ENCODE measurements around the gene MKRN2. TPM values are rescaled to one million over a fixed set of nuclear protein-coding genes. Genes with fewer than 3 reads are reported as not detected.

Gene MKRN2
- total RNA-seq, 1 experiment from 2014 or later = 20.3 TPM

DNA sequence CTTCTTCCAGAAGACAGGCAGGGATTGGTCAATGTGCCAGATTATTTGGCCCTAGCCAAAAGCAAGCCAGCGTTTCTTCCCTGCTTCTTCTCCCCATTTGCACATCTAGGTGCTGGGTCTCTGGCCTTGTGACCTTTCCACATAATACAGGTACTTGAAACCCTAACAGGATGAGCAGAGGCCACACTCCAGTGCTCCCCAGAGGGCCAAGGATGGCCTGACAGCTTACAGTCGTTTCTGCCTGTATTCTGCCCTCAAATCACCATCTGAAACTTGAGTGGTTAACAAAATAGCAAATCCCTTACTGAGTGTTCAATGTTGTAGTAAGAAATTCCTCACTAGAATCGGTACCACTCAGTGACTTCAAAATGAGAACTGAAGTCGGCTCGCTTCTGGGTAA lies 29.1 kb downstream of the MKRN2 start:
- H3K27ac Mint-ChIP-seq (ENCODE audit: unreplicated experiment) = no peak overlapping the region
- CTCF ChIA-PET = no interaction called here
- TF ChIP-seq, protein P1, sequence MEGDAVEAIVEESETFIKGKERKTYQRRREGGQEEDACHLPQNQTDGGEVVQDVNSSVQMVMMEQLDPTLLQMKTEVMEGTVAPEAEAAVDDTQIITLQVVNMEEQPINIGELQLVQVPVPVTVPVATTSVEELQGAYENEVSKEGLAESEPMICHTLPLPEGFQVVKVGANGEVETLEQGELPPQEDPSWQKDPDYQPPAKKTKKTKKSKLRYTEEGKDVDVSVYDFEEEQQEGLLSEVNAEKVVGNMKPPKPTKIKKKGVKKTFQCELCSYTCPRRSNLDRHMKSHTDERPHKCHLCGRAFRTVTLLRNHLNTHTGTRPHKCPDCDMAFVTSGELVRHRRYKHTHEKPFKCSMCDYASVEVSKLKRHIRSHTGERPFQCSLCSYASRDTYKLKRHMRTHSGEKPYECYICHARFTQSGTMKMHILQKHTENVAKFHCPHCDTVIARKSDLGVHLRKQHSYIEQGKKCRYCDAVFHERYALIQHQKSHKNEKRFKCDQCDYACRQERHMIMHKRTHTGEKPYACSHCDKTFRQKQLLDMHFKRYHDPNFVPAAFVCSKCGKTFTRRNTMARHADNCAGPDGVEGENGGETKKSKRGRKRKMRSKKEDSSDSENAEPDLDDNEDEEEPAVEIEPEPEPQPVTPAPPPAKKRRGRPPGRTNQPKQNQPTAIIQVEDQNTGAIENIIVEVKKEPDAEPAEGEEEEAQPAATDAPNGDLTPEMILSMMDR (IDR thresholded peaks at IDR 0.05; ENCODE audit: unreplicated experiment) = no peak
- H3K27me3 Mint-ChIP-seq (ENCODE audit: unreplicated experiment) = no peaks in the 10 kb centered on the region
- DNase-seq = no peak
- no TSS peak for BruUV-seq (replicated peaks)
- H3K9me3 Mint-ChIP-seq (ENCODE audit: low read depth, unreplicated experiment) = no peaks in the 10 kb centered on the region
- intact Hi-C loops (cut with micrococcal nuclease; ENCODE audit: unreplicated experiment) = no loop called here
- peaks cover 55% of the 10 kb centered on the region for H3K36me3 Mint-ChIP-seq (ENCODE audit: insufficient read depth, unreplicated experiment)
- no peak overlapping the region for H3K4me3 Mint-ChIP-seq (ENCODE audit: low read depth, unreplicated experiment)
- H3K4me1 Mint-ChIP-seq (ENCODE audit: low read depth, unreplicated experiment) = peaks cover 7% of the 10 kb centered on the region

DNA sequence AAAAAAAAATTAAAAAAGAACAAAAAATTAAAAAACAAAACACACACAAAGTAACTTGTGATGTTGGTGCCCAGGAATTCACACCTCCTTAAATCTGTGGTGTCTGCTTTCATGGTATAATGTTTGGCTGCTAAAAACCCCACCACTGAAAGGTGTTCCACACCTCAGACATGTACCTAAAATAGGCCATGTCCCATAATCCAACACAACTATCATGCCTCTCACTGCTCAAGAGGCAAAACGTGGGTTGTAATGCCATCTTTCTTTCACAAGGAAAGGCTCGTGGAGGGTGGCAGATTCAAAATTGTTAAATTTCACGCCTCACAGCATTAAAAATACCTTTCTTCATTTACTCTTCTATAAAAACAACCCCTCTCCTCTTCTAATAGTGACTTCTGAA lies 29.5 kb downstream of the MKRN2 start:
- Mint-ChIP-seq H3K4me3 (ENCODE audit: low read depth, unreplicated experiment) (no peak overlapping the region), H3K27me3 (ENCODE audit: unreplicated experiment) (no peaks in the 10 kb centered on the region), H3K9me3 (ENCODE audit: low read depth, unreplicated experiment) (no peaks in the 10 kb centered on the region), H3K27ac (ENCODE audit: unreplicated experiment) (no peak overlapping the region), H3K36me3 (ENCODE audit: insufficient read depth, unreplicated experiment) (peaks cover 52% of the 10 kb centered on the region), H3K4me1 (ENCODE audit: low read depth, unreplicated experiment) (peaks cover 7% of the 10 kb centered on the region)
- CTCF ChIA-PET = no interaction called here
- TF ChIP-seq, protein P1 (IDR thresholded peaks at IDR 0.05; ENCODE audit: unreplicated experiment) = no peak
- intact Hi-C loops (cut with micrococcal nuclease; ENCODE audit: unreplicated experiment) = no loop called here
- no TSS peak for BruUV-seq (replicated peaks)
- no peak for DNase-seq

DNA sequence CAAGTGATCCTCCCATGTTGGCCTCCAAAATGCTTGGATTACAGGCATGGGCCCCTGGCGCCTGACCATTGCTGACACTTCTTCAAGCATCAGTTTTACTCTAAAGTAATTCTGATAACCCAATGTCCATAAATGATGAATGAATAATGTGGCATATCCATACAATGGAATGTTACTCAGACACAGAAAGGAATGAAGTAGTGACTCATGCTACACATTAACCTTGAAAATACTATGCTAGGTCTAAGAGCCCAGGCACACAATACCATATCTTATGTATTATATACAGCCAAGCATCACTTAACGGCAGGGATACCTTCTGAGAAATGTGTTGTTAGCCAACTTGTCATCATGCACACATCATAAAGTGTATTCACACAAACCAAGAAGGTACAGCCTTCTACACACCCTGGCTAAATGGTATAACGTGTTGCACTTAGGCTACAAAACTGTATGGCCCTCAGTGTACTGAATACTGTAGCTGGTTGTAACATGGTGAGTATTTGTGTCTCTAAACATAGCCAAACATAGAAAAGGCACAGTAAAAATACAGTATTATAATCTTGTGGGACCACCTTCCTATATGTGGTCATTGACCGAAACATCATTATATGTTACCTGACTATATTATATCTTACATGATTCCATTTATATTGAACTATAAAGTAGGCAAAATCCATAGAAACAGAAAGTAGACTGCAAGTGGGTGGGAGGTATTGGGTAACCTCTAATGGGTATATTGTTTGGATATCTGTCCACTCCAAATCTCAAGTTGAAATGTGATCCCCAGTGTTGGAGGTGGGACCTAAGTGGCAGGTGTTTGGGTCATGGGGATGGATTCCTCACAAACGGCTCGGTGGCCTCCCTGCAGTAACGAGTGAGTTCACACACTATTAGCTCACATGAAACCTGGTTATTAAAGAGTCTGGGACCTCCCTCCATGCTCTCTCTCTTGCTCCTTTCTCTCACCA lies 31.4 kb downstream of the MKRN2 start:
- DNase-seq = no peak
- intact Hi-C loops (cut with micrococcal nuclease; ENCODE audit: unreplicated experiment) = no loop called here
- no peaks in the 10 kb centered on the region for H3K9me3 Mint-ChIP-seq (ENCODE audit: low read depth, unreplicated experiment)
- CTCF ChIA-PET = interaction anchor here (0.6 to 1.3 kb wide), 3 partner anchors 9 to 766 kb away, joined by 4 to 7 read pairs (median 6); no protein-coding TSS in a partner anchor
- no TSS peak for BruUV-seq (replicated peaks)
- no peaks in the 10 kb centered on the region for H3K27me3 Mint-ChIP-seq (ENCODE audit: unreplicated experiment)
- peaks cover 7% of the 10 kb centered on the region for H3K4me1 Mint-ChIP-seq (ENCODE audit: low read depth, unreplicated experiment)
- H3K4me3 Mint-ChIP-seq (ENCODE audit: low read depth, unreplicated experiment) = no peak overlapping the region
- H3K27ac Mint-ChIP-seq (ENCODE audit: unreplicated experiment) = no peak overlapping the region
- TF ChIP-seq, protein P1 (IDR thresholded peaks at IDR 0.05; ENCODE audit: unreplicated experiment) = no peak
- H3K36me3 Mint-ChIP-seq (ENCODE audit: insufficient read depth, unreplicated experiment) = peaks cover 55% of the 10 kb centered on the region

DNA sequence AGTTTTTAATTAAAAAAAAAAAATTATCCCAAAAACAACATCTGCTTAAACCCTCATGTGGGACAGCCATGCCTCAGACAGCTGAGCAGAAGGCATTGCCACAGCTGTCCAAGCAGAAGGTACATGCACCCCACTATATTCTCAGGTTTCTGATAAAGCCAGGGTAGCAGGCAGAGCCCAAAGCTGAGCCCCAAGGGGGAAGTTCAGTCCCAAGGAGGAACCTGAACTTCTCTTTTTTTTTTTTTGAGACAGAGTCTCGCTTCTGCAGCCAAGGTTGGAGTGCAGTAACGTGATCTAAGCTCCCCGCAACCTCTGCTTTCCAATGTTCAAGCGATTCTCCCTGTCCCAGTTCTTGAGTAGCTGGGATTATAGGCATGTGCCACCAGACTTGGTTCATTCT lies 33.2 kb downstream of the MKRN2 start:
- TF ChIP-seq, protein P1 (IDR thresholded peaks at IDR 0.05; ENCODE audit: unreplicated experiment) = no peak
- BruUV-seq (replicated peaks) = no TSS peak
- peaks cover 53% of the 10 kb centered on the region for H3K36me3 Mint-ChIP-seq (ENCODE audit: insufficient read depth, unreplicated experiment)
- no peak overlapping the region for H3K4me3 Mint-ChIP-seq (ENCODE audit: low read depth, unreplicated experiment)
- no peaks in the 10 kb centered on the region for H3K9me3 Mint-ChIP-seq (ENCODE audit: low read depth, unreplicated experiment)
- H3K27ac Mint-ChIP-seq (ENCODE audit: unreplicated experiment) = no peak overlapping the region
- no peak for DNase-seq
- intact Hi-C loops (cut with micrococcal nuclease; ENCODE audit: unreplicated experiment) = no loop called here
- peaks cover 7% of the 10 kb centered on the region for H3K4me1 Mint-ChIP-seq (ENCODE audit: low read depth, unreplicated experiment)
- H3K27me3 Mint-ChIP-seq (ENCODE audit: unreplicated experiment) = no peaks in the 10 kb centered on the region
- CTCF ChIA-PET = no interaction called here

Measured in Calu3 (cell line).